Activated naive CD4-positive, alpha-beta T cell treated with anti-CD3 and anti-CD28 coated beads for 36 hours (primary cell): ENCODE data around the gene C11orf24. TPM values are rescaled to one million over a fixed set of nuclear protein-coding genes. Genes with fewer than 3 reads are reported as not detected.
"Not testable (repeated sequence)": the region's sequence is repeated elsewhere in the genome, so short reads cannot be mapped to it uniquely, and the experiment has no call there.

Experiments
- CTCF ChIA-PET: fragments of 350-600 bp; sonication (Branson Sonifier 250); formaldehyde crosslinking; loops from one replicate; lab custom pipeline; 2021; ENCODE audit warnings: antibody characterized with exemption; lab: Charles Lee
- DNase-seq: peaks from one replicate; pipeline ENCODE4 v3.0.0-alpha.2; 2020
- H3K27ac Mint-ChIP-seq: one replicate; pipeline ENCODE4 v1.8.0; 2021; ENCODE audit warnings: mild to moderate bottlenecking, mixed read lengths
- H3K27me3 Mint-ChIP-seq: one replicate; pipeline ENCODE4 v1.8.0; 2021; ENCODE audit warnings: low read depth, mixed read lengths
- H3K36me3 Mint-ChIP-seq: one replicate; pipeline ENCODE4 v1.8.0; 2021; ENCODE audit warnings: low read depth, mixed read lengths
- H3K4me1 Mint-ChIP-seq: one replicate; pipeline ENCODE4 v1.8.0; 2021; ENCODE audit warnings: low read depth, mixed read lengths
- H3K4me3 Mint-ChIP-seq: one replicate; pipeline ENCODE4 v1.8.0; 2021; ENCODE audit warnings: mild to moderate bottlenecking, moderate library complexity, mixed read lengths
- H3K9me3 Mint-ChIP-seq: one replicate; pipeline ENCODE4 v1.8.0; 2021; ENCODE audit warnings: mixed read lengths
- intact Hi-C: fragments of 100-400 bp; cut with micrococcal nuclease; formaldehyde crosslinking; loops from one replicate; pipeline ENCODE4 v1.15.1; 2023
- total RNA-seq, 2 experiments: library from RNA; stranded (reverse); gene quantifications; one replicate each; pipeline ENCODE4 v1.2.3, GENCODE V29; 2021

Gene C11orf24
- total RNA-seq, 2 experiments from 2014 or later = 28.5 to 29.5 TPM

GRCh38 chr11:68258363-68258765 lies 13.4 kb downstream of the C11orf24 start:
- H3K27ac Mint-ChIP-seq = no peak overlapping the region
- H3K9me3 Mint-ChIP-seq = no peaks in the 10 kb centered on the region
- intact Hi-C loops = no loop called here
- no peak for DNase-seq
- CTCF ChIA-PET = interaction anchor here (0.9 to 6.2 kb wide), 9 partner anchors 13 to 190 kb away, joined by 3 to 151 read pairs (median 7); partner anchors contain the start of gene C11orf24
- no peaks in the 10 kb centered on the region for H3K27me3 Mint-ChIP-seq
- H3K36me3 Mint-ChIP-seq = peaks cover 12% of the 10 kb centered on the region
- H3K4me1 Mint-ChIP-seq = peaks cover 2% of the 10 kb centered on the region
- no peak overlapping the region for H3K4me3 Mint-ChIP-seq

- Mint-ChIP-seq H3K27ac (no peak overlapping the region), H3K4me3 (no peak overlapping the region), H3K9me3 (no peaks in the 10 kb centered on the region), H3K4me1 (peaks cover 2% of the 10 kb centered on the region), H3K27me3 (no peaks in the 10 kb centered on the region), H3K36me3 (peaks cover 7% of the 10 kb centered on the region)
- DNase-seq = peak; percentile 97
- intact Hi-C loops = loop anchor here (1.0 kb wide), 3 partner anchors 40 to 190 kb away; no protein-coding TSS in a partner anchor
- CTCF ChIA-PET = interaction anchor here (0.5 to 6.2 kb wide), 26 partner anchors 8 to 728 kb away, joined by 3 to 151 read pairs (median 4); partner anchors contain the start of gene C11orf24
These were observed 14.1 kb downstream of the C11orf24 start for GRCh38 chr11:68257477-68258362.

GRCh38 chr11:68256331-68256741 lies 15.4 kb downstream of the C11orf24 start:
- Mint-ChIP-seq H3K27ac (no peak overlapping the region), H3K9me3 (no peaks in the 10 kb centered on the region), H3K4me3 (no peak overlapping the region), H3K36me3 (no peaks in the 10 kb centered on the region), H3K4me1 (peaks cover 2% of the 10 kb centered on the region), H3K27me3 (no peaks in the 10 kb centered on the region)
- CTCF ChIA-PET = interaction anchor here (0.7 to 6.2 kb wide), 6 partner anchors 15 to 86 kb away, joined by 5 to 151 read pairs (median 8); partner anchors contain the start of gene C11orf24
- DNase-seq = no peak
- intact Hi-C loops = no loop called here

GRCh38 chr11:68255526-68255925 lies 16.2 kb downstream of the C11orf24 start:
- intact Hi-C loops = no loop called here
- no peak overlapping the region for H3K27ac Mint-ChIP-seq

GRCh38 chr11:68254421-68254820 lies 17.4 kb downstream of the C11orf24 start:
- intact Hi-C loops = no loop called here
- no peak for DNase-seq
- CTCF ChIA-PET = interaction anchor here (1.2 to 5.2 kb wide), 2 partner anchors 17 to 43 kb away, joined by 3 to 43 read pairs; no protein-coding TSS in a partner anchor
- Mint-ChIP-seq H3K27me3 (no peaks in the 10 kb centered on the region), H3K9me3 (peaks cover 5% of the 10 kb centered on the region), H3K27ac (no peak overlapping the region), H3K4me3 (no peak overlapping the region), H3K4me1 (peaks cover 2% of the 10 kb centered on the region), H3K36me3 (no peaks in the 10 kb centered on the region)

More at GRCh38 chr11:68255526-68255925, 16.2 kb downstream of the C11orf24 start:
- Mint-ChIP-seq H3K27me3 (no peaks in the 10 kb centered on the region), H3K9me3 (no peaks in the 10 kb centered on the region), H3K36me3 (no peaks in the 10 kb centered on the region), H3K4me1 (peaks cover 2% of the 10 kb centered on the region), H3K4me3 (no peak overlapping the region)
- no peak for DNase-seq
- CTCF ChIA-PET = interaction anchor here (0.8 to 6.2 kb wide), 2 partner anchors 43 to 77 kb away, joined by 3 to 151 read pairs; no protein-coding TSS in a partner anchor

- Mint-ChIP-seq H3K4me1 (no peaks in the 10 kb centered on the region), H3K27ac (no peak overlapping the region), H3K27me3 (no peaks in the 10 kb centered on the region), H3K4me3 (no peak overlapping the region), H3K9me3 (peaks cover 11% of the 10 kb centered on the region), H3K36me3 (no peaks in the 10 kb centered on the region)
- CTCF ChIA-PET = interaction anchor here (1.0 to 5.2 kb wide), 2 partner anchors 14 to 46 kb away, joined by 4 to 43 read pairs; no protein-coding TSS in a partner anchor
- intact Hi-C loops = no loop called here
- no peak for DNase-seq
These were observed 20.0 kb downstream of the C11orf24 start for GRCh38 chr11:68251765-68252164.

- H3K36me3 Mint-ChIP-seq, H3K4me1 Mint-ChIP-seq, H3K9me3 Mint-ChIP-seq, H3K4me3 Mint-ChIP-seq, H3K27ac Mint-ChIP-seq, H3K27me3 Mint-ChIP-seq, DNase-seq, intact Hi-C loops: not testable (repeated sequence)
- CTCF ChIA-PET = interaction anchor here (0.6 kb wide), 1 partner anchor 1658 kb away, joined by 4 read pairs; no protein-coding TSS in a partner anchor
These were observed 26.9 kb downstream of the C11orf24 start for GRCh38 chr11:68244912-68245311.

- H3K4me1 Mint-ChIP-seq, DNase-seq, H3K9me3 Mint-ChIP-seq, H3K27ac Mint-ChIP-seq, CTCF ChIA-PET, intact Hi-C loops, H3K36me3 Mint-ChIP-seq, H3K27me3 Mint-ChIP-seq, H3K4me3 Mint-ChIP-seq: not testable (repeated sequence)
These were observed 27.9 kb downstream of the C11orf24 start for GRCh38 chr11:68243847-68244246.

GRCh38 chr11:68242616-68243015 lies 29.2 kb downstream of the C11orf24 start:
- intact Hi-C loops = no loop called here
- CTCF ChIA-PET = no interaction called here
- H3K36me3 Mint-ChIP-seq = no peaks in the 10 kb centered on the region

GRCh38 chr11:68231621-68232020 lies 40.2 kb downstream of the C11orf24 start:
- Mint-ChIP-seq H3K27me3 (no peaks in the 10 kb centered on the region), H3K9me3 (peaks cover 21% of the 10 kb centered on the region), H3K27ac (no peak overlapping the region), H3K4me1 (no peaks in the 10 kb centered on the region), H3K4me3 (no peak overlapping the region), H3K36me3 (no peaks in the 10 kb centered on the region)
- CTCF ChIA-PET = no interaction called here
- DNase-seq = no peak
- intact Hi-C loops = no loop called here

More at GRCh38 chr11:68242616-68243015, 29.2 kb downstream of the C11orf24 start:
- no peak for DNase-seq
- Mint-ChIP-seq H3K9me3 (no peaks in the 10 kb centered on the region), H3K4me1 (no peaks in the 10 kb centered on the region), H3K4me3 (no peak overlapping the region), H3K27ac (no peak overlapping the region), H3K27me3 (peaks cover 3% of the 10 kb centered on the region)

GRCh38 chr11:68229601-68230000 lies 42.2 kb downstream of the C11orf24 start:
- intact Hi-C loops = no loop called here
- Mint-ChIP-seq H3K4me3 (no peak overlapping the region), H3K9me3 (peaks cover 21% of the 10 kb centered on the region), H3K36me3 (no peaks in the 10 kb centered on the region), H3K4me1 (no peaks in the 10 kb centered on the region), H3K27ac (no peak overlapping the region), H3K27me3 (no peaks in the 10 kb centered on the region)
- CTCF ChIA-PET = interaction anchor here (0.5 kb wide), 1 partner anchor 32 kb away, joined by 3 read pairs; no protein-coding TSS in a partner anchor
- DNase-seq = no peak

- H3K27ac Mint-ChIP-seq = no peak overlapping the region
- CTCF ChIA-PET = no interaction called here
These were observed 45.4 kb downstream of the C11orf24 start for GRCh38 chr11:68226421-68226820.

More at GRCh38 chr11:68226421-68226820, 45.4 kb downstream of the C11orf24 start:
- Mint-ChIP-seq H3K4me3 (no peak overlapping the region), H3K9me3 (peaks cover 21% of the 10 kb centered on the region), H3K36me3 (no peaks in the 10 kb centered on the region), H3K27me3 (no peaks in the 10 kb centered on the region), H3K4me1 (no peaks in the 10 kb centered on the region)
- no peak for DNase-seq
- intact Hi-C loops = no loop called here
